Measurements from ENCODE around the gene TPCN2.

TPCN2 gene

GRCh38 chr11:69115586-69116560 is 67.1 kb downstream of the TPCN2 start:
- peaks cover 0 to 16% (median 12%) of the 10 kb centered on the region in 4 donors for H3K4me1 ChIP-seq
- H3K27me3 ChIP-seq = no peaks in the 10 kb centered on the region
- intact Hi-C loops (cut with DNase I; ENCODE audit: low total_unique reads) = loop anchor here (10.0 kb wide), 1 partner anchor 179 kb away; the partner anchor contains the start of gene MYEOV
- H3K36me3 ChIP-seq = no peaks in the 10 kb centered on the region
- peak in 1 of 2 donors; percentile 78 for DNase-seq
- no peaks in the 10 kb centered on the region for H3K9me3 ChIP-seq
- no peak overlapping the region for H3K4me3 ChIP-seq
- no peak overlapping the region for H3K27ac ChIP-seq
- TF ChIP-seq, protein P1, sequence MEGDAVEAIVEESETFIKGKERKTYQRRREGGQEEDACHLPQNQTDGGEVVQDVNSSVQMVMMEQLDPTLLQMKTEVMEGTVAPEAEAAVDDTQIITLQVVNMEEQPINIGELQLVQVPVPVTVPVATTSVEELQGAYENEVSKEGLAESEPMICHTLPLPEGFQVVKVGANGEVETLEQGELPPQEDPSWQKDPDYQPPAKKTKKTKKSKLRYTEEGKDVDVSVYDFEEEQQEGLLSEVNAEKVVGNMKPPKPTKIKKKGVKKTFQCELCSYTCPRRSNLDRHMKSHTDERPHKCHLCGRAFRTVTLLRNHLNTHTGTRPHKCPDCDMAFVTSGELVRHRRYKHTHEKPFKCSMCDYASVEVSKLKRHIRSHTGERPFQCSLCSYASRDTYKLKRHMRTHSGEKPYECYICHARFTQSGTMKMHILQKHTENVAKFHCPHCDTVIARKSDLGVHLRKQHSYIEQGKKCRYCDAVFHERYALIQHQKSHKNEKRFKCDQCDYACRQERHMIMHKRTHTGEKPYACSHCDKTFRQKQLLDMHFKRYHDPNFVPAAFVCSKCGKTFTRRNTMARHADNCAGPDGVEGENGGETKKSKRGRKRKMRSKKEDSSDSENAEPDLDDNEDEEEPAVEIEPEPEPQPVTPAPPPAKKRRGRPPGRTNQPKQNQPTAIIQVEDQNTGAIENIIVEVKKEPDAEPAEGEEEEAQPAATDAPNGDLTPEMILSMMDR (IDR thresholded peaks at IDR 0.05) = no peak

GRCh38 chr11:69116671-69117070 is 67.9 kb downstream of the TPCN2 start:
- no peaks in the 10 kb centered on the region for H3K27me3 ChIP-seq
- TF ChIP-seq, protein P1 (IDR thresholded peaks at IDR 0.05) = no peak
- no peak overlapping the region for H3K27ac ChIP-seq
- peaks cover 0 to 21% (median 12%) of the 10 kb centered on the region in 4 donors for H3K4me1 ChIP-seq
- no peak for DNase-seq
- no peaks in the 10 kb centered on the region for H3K36me3 ChIP-seq
- H3K4me3 ChIP-seq = no peak overlapping the region
- H3K9me3 ChIP-seq = no peaks in the 10 kb centered on the region
- intact Hi-C loops (cut with DNase I; ENCODE audit: low total_unique reads) = loop anchor here (10.0 kb wide), 1 partner anchor 178 kb away; the partner anchor contains the start of gene MYEOV

DNA sequence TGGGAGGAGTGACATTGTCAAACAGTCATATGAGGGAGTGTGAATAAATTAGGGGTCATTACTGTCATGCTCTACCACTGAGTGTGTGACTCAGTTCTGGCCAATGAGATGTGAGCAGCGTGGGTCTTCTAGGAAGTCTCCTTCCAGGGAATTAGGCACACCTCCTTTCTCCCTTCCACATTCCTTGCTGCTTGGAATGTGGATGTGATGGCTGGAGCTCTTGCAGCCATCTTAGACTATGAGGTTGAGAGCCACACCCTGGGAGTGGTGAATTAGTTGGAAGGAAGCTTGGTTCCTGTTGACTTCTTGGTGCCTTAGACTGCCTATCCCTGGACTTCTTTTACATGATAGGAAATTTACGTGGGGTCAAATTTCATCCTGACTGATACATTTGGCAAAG is 70.5 kb downstream of the TPCN2 start:
- Histone ChIP-seq H3K27ac (no peak overlapping the region), H3K9me3 (no peaks in the 10 kb centered on the region), H3K4me1 (peaks cover 0 to 44% (median 31%) of the 10 kb centered on the region in 4 donors), H3K27me3 (no peaks in the 10 kb centered on the region), H3K4me3 (no peak overlapping the region), H3K36me3 (no peaks in the 10 kb centered on the region)
- no peak for DNase-seq
- TF ChIP-seq, protein P1 (IDR thresholded peaks at IDR 0.05) = no peak
- intact Hi-C loops (cut with DNase I; ENCODE audit: low total_unique reads) = loop anchor here (10.0 kb wide), 1 partner anchor 176 kb away; the partner anchor contains the start of gene MYEOV

DNA sequence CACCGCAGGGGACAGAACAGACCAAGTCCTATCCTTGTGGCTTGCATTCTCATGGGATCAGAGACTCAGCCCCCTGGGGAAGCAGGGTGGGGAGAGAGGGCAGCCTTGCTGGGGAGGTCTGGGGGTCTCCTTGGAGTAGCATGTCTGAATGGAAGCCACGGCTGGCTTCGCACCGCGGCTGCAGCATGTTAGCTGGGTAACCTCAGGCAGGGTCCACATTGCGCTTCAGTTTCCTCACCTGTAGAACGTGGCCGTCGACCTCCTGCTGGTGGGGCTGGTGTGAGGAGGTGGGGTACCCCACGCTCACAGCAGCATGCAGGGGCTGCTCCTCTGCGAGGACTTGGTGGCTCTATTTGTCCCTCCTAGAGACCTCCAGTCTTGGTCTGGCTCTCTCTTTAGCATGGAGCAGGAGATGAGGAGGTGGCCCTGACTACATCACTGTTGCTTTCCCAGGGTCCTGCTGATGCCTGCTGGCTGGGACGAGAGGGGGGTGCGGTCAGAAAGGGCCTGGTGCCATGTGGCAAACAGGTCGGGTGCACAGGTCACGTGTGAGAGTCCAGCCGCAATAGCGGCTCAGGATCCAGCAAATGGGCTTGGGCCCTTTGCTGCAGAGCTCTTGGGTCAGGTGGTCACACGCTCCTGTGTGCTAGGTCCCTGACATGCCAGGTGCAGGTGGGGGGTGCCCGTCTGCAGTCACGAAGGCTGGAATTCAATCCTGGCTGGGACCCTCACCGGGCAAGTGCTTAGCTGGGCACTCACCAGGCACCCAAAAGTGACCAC is 71.6 kb downstream of the TPCN2 start:
- Histone ChIP-seq H3K27ac (no peak overlapping the region), H3K4me1 (peaks cover 0 to 38% (median 28%) of the 10 kb centered on the region in 4 donors), H3K27me3 (no peaks in the 10 kb centered on the region), H3K9me3 (no peaks in the 10 kb centered on the region), H3K4me3 (no peak overlapping the region), H3K36me3 (no peaks in the 10 kb centered on the region)
- DNase-seq = no peak
- intact Hi-C loops (cut with DNase I; ENCODE audit: low total_unique reads) = no loop called here
- TF ChIP-seq, protein P1 (IDR thresholded peaks at IDR 0.05) = no peak

DNA sequence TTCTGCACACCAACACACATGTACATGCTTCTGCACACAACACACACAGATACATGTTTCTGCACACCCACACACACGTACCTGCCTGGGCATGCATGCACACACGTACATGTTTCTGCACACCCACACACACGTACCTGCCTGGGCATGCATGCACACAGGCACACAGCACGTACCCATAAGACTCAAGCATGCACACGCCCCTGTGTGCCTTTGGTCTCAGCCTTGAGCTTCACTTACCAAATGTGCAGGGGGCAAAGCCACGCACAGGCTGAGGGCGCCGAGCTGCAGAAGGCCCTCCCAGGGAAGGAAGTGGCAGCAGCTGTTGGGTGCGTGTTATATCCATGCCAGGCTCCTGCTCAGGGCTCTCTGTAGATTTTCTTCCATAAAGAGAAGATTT is 72.3 kb downstream of the TPCN2 start:
- Histone ChIP-seq H3K36me3 (no peaks in the 10 kb centered on the region), H3K4me1 (peaks cover 0 to 30% (median 22%) of the 10 kb centered on the region in 4 donors), H3K27me3 (no peaks in the 10 kb centered on the region), H3K27ac (no peak overlapping the region), H3K4me3 (no peak overlapping the region), H3K9me3 (no peaks in the 10 kb centered on the region)
- intact Hi-C loops (cut with DNase I; ENCODE audit: low total_unique reads) = no loop called here
- no peak for DNase-seq
- TF ChIP-seq, protein P1 (IDR thresholded peaks at IDR 0.05) = no peak

Data from tibial artery (tissue), 4 donors.